GM12875 (cell line): ENCODE results near the gene ITPR1.

Experiments
- H3K4me3 ChIP-seq: one replicate; pipeline ENCODE4 v1.5.1; 2011; ENCODE audit warnings: low read depth, low read length, control low read depth
- TF ChIP-seq, protein P1 (sequence below): IDR thresholded peaks from 2 replicates; pipeline ENCODE4 v1.5.1; 2011; ENCODE audit warnings: low read depth, mild to moderate bottlenecking, control low read depth, inconsistent platforms, low read length, moderate library complexity, borderline replicate concordance; ENCODE audit not compliant: insufficient read depth

ITPR1 gene

DNA sequence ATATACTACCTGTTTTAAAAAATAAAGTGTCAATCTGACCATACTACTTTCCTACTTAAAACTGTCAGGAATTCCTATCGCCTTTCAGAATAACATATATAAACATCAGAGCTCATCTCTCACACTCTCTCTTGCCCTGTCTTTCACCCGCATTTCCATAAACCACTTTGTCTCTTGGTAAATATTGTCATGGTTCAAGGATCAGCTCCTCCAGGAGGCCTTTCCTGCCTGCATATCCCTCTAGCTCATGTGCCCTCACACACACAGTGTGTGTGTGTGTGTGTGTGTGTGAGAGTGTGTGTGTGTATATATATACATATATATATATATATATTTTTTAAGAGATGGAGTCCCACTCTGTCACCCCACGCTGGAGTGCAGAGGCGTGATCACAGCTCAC is 32.8 kb upstream of the ITPR1 start:
- H3K4me3 ChIP-seq, result no peak overlapping the region
- TF ChIP-seq, protein P1, sequence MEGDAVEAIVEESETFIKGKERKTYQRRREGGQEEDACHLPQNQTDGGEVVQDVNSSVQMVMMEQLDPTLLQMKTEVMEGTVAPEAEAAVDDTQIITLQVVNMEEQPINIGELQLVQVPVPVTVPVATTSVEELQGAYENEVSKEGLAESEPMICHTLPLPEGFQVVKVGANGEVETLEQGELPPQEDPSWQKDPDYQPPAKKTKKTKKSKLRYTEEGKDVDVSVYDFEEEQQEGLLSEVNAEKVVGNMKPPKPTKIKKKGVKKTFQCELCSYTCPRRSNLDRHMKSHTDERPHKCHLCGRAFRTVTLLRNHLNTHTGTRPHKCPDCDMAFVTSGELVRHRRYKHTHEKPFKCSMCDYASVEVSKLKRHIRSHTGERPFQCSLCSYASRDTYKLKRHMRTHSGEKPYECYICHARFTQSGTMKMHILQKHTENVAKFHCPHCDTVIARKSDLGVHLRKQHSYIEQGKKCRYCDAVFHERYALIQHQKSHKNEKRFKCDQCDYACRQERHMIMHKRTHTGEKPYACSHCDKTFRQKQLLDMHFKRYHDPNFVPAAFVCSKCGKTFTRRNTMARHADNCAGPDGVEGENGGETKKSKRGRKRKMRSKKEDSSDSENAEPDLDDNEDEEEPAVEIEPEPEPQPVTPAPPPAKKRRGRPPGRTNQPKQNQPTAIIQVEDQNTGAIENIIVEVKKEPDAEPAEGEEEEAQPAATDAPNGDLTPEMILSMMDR, result no peak

DNA sequence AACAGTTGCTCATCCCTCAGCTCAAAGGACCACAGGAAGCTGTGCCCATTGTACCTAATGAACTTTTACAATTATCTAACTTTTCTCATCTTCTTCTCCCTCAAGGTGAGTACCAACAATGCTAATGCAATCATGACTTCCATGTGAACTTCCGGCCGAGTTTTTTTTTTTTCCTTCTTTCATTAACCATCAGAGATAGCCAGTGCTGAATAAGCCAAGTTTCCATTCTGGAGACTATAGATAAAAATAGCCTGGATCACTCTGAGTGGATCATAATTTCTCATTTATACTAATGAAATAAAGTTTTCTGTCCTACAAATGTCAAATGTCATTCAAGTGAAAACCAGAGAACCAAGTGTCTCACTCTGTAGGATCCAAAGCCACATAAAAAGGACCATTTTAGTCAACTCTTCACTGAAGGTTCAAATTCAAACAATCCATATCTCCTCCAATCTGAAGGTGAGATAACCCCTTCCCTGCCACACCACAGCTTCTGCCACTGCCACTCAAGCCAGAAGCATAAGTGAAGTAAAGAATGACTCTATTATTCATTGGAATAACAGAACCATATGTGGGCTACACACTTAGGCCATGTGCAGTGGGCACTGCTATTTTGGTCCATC is 31.6 kb upstream of the ITPR1 start:
- TF ChIP-seq, protein P1, result no peak
- no peak overlapping the region for H3K4me3 ChIP-seq

DNA sequence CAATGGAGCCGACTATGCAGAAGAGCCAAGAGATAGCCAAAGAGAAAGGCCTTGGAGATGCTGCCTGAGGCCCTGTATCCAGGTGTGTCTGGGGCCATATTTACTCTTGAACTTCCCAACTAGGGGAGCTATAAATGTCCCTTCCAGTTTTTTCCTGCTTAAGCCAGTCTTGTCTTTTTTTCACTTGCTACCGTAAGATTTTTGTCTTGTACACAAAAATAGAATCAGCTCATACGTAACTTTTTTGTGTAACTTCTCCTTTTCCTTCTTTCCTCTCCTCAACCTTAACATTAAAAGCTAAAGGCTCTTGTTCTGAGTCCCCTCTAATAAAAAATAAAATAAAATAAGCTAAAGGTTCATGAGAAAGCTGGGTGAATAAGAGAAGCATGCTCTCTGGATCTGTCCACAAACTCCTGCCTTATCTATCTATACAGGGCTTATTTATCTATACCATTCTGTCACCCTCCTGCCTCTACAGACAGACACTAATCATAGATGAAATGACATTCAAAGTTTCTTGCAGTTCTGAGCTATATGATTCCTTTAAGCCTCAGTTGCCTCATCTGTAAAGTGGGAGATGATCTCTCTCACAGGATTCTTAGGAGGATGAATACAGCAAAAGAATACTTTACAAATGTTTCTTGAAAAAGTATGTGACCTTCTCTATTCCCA is 30.6 kb upstream of the ITPR1 start:
- no peak overlapping the region for H3K4me3 ChIP-seq
- TF ChIP-seq, protein P1, result no peak

DNA sequence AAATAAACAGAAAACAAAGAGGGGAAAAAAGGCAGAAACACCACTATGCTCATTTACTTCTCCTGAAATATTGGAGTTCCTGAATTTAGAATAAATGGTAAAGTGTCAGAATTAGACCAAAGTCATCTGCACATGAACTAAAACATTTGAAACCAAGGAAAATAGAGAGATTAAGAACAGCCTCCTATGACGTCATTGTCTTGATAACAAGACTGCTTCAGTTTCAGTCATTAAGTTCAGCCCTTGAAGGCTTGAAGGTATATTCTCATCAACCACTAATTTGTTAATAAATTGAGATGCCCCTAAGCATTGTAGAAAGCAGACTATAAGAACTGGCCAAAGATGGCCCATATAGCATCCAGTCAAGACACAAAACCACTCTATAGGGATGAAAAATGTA is 28.6 kb upstream of the ITPR1 start:
- TF ChIP-seq, protein P1, result no peak

DNA sequence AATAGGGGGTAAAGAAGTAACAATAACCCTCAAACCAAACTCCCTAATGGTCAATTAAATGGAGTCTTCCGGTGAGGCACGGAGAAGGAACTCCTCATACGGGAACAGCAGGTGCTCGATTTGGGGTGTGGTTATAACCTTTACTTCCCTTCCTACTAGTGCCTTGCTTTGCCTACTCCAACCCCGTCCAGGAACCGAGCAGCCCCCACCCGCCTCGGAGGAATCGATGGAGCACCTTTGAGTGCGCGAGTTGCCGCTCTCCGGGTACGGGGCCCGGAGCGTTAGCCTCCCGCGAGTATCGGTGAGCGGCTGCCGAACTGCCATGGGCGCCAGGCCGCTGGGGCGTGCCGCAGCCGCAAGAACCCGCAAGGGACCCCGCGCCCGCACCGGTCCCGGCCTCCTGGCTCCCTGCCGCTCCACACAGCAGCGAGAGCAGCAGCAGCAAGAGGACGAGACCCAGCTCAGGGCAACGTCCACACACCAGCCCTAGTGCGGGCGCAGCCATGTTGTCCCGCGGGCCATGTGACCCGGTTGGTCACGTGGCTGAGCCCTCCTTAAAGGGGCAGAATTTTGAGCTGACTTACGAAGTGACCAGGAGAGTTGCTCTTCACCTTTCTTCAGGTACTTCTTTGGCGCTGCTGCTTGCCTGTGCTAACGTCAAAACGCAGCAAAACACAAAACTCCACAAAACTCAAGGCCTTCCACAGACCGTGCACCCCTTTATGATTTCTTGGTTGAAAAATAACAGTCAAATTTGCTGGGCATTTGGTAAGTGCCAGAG is 26.2 kb upstream of the ITPR1 start, which contains the start of gene SUMF1:
TSS of gene SUMF1 (minus strand) at position 529 of the 781 bp plus-strand sequence. CDS start at position 505, 24 bp downstream.
- TF ChIP-seq, protein P1, result no peak
- H3K4me3 ChIP-seq, result peak within 1 kb of the TSS; percentile 84

More for the DNA sequence above, 28.6 kb upstream of the ITPR1 start:
- H3K4me3 ChIP-seq, result no peak overlapping the region

DNA sequence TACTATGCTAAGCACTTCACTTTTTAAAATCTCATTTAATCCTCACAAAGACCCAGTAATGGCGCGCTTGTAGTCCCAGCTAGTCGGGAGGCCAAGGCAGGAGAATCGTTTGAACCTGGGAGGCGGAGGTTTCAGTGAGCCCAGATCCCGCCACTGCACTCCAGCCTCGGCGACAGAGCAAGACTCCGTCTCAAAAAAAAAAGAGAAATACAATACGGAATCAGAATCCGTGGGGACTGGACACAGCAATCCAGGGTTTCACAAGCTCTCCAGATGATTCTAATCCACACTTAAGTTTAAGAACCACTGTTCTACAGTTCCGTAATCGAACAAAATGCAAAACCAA is 25.7 kb upstream of the ITPR1 start:
- TF ChIP-seq, protein P1, result no peak
- peak overlapping the region; percentile 84 for H3K4me3 ChIP-seq
